ENCODE measurements around the gene OR7E24.
"Not testable (repeated sequence)": the region's sequence is repeated elsewhere in the genome, so short reads cannot be mapped to it uniquely, and the experiment has no call there.

Gene OR7E24

GRCh38 chr19:9250630-9251029, at the start of gene OR7E24:
OR7E24 (plus strand) TSS chr19:9250930; CDS start chr19:9251044, 114 bp downstream.
- DNase-seq (ENCODE audit: low read depth) = no peak

- DNase-seq (ENCODE audit: low read depth) = peak; percentile 30
These were observed 45.1 kb upstream of the OR7E24 start for GRCh38 chr19:9205501-9206113.

GRCh38 chr19:9219489-9219888, 31.2 kb upstream of the OR7E24 start, which contains the start of gene OR7D4:
OR7D4 (minus strand) TSS chr19:9219589; CDS start chr19:9214837, 4,752 bp downstream.
- DNase-seq (ENCODE audit: low read depth) = no peak

- no peak for DNase-seq (ENCODE audit: low read depth)
These were observed 506 bp downstream of the OR7E24 start for GRCh38 chr19:9251236-9251635.

GRCh38 chr19:9283485-9283884, 32.8 kb downstream of the OR7E24 start:
- not testable (repeated sequence) for DNase-seq (ENCODE audit: low read depth)

- no peak for DNase-seq (ENCODE audit: low read depth)
These were observed 38.6 kb downstream of the OR7E24 start for GRCh38 chr19:9289231-9289884.

GRCh38 chr19:9295411-9295849, 44.7 kb downstream of the OR7E24 start:
- no peak for DNase-seq (ENCODE audit: low read depth)

- DNase-seq (ENCODE audit: low read depth) = no peak
These were observed 45.6 kb downstream of the OR7E24 start for GRCh38 chr19:9296336-9296735.
